RWPE1 (cell line): ENCODE results near the gene HAO2.

Experiments
- CTCF ChIA-PET: fragments of 350-600 bp; sonication (Branson Sonifier 250); formaldehyde crosslinking; extraction: SDS; loops from one replicate; lab custom pipeline; 2021; lab: Yijun Ruan, JAX
- POLR2A ChIA-PET: fragments of 400-600 bp; formaldehyde crosslinking; extraction: SDS; loops from one replicate; lab custom pipeline; 2020; ENCODE audit warnings: antibody characterized with exemption; ENCODE audit not compliant: low non-redundant PET; lab: Yijun Ruan, JAX
- DNase-seq: peaks from one replicate; pipeline ENCODE4 v3.0.0; 2012; ENCODE audit warnings: low spot score
- H3K27ac ChIP-seq: fragments of 450-650 bp; 2 replicates; pipeline ENCODE4 v1.5.1; 2017
- TF ChIP-seq, protein P1 (sequence below): fragments of 450-650 bp; conservative IDR thresholded peaks from 2 replicates; pipeline ENCODE4 v1.5.1; 2017; ENCODE audit warnings: low read depth, mild to moderate bottlenecking

HAO2 gene

DNA sequence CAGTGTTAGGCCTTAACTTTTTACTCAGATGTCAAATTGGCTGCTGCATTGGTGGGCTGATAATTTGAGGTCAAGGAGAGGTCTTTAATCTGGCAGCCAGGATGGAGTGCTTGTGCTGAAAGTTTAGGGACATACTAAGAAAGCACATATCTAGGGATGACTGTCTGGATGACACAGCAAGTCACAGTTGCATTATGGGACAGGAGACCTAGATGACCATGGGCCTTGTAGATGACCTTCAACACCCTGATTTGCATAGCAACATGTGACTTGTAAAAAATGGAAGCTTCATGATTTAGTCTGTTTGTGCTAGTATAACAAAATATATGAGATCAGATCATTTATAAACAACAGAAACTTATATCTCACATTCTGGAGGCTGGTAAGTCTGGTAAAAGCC is 28.4 kb downstream of the HAO2 start:
- no peak for DNase-seq
- no peak overlapping the region for H3K27ac ChIP-seq
- TF ChIP-seq, protein P1, sequence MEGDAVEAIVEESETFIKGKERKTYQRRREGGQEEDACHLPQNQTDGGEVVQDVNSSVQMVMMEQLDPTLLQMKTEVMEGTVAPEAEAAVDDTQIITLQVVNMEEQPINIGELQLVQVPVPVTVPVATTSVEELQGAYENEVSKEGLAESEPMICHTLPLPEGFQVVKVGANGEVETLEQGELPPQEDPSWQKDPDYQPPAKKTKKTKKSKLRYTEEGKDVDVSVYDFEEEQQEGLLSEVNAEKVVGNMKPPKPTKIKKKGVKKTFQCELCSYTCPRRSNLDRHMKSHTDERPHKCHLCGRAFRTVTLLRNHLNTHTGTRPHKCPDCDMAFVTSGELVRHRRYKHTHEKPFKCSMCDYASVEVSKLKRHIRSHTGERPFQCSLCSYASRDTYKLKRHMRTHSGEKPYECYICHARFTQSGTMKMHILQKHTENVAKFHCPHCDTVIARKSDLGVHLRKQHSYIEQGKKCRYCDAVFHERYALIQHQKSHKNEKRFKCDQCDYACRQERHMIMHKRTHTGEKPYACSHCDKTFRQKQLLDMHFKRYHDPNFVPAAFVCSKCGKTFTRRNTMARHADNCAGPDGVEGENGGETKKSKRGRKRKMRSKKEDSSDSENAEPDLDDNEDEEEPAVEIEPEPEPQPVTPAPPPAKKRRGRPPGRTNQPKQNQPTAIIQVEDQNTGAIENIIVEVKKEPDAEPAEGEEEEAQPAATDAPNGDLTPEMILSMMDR = no peak
- ChIA-PET CTCF (no interaction called here), POLR2A (no interaction called here)

DNA sequence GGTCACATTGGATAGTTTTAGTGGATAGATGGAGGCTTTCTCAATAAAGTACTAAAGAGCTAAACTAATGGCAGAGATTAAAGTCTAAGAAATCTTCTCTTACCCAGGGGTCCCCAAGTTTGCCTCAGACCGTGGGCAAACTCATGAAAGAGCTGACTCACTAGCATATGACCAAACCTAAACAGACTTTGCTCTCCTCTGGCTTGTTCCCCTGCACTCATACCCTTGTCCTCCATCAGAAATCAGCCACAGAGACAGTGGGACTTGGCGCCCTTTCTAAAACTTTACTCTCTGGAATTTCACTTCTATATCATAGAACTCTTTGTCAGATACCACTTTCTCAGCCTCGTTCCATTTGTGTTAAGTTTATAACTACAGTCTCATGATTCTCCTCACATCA is 29.4 kb downstream of the HAO2 start:
- CTCF ChIA-PET = no interaction called here
- TF ChIP-seq, protein P1 = no peak
- no peak for DNase-seq
- no peak overlapping the region for H3K27ac ChIP-seq
- POLR2A ChIA-PET = no interaction called here

DNA sequence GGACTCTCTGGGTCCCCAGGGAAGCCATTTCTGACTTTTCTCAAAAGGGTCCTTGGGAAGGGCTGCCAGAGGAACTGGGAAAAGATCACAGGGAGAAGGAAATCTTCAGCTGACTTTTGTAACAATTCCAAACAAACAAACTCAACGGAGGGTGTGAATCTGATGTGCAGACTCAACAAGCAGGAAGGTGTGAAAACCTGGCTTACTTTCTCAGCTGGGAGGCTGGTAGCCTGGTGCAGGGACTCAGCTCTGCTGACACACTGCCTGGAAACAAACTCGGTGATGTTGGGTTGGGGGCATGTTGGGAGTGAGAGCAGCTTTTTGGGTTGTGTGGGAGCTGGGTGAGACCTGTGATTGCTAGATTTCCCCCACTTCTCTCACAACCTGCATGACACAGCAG is 36.2 kb downstream of the HAO2 start:
- H3K27ac ChIP-seq = no peak overlapping the region
- ChIA-PET POLR2A (no interaction called here), CTCF (no interaction called here)
- TF ChIP-seq, protein P1 = no peak
- no peak for DNase-seq

DNA sequence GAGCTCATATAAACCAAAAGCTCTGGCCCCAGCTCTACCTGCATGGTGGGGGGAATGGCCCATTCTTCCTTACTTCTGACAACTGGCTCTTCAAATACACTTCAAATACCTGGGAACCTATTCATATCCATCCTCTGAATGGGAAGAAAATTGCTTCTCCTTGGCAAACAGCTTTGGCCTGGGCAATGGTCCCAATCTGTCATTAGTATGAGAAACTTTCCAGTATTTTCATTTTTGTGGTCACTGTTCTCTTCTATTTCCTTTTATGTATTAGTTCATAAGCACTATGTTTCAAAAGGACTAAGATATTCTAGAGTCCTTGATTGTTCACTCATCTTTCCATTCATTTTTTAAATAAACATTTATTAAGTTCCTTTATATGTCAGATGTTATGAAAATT is 41.1 kb downstream of the HAO2 start:
- TF ChIP-seq, protein P1 = no peak
- DNase-seq = no peak
- H3K27ac ChIP-seq = no peak overlapping the region
- ChIA-PET CTCF (no interaction called here), POLR2A (no interaction called here)

DNA sequence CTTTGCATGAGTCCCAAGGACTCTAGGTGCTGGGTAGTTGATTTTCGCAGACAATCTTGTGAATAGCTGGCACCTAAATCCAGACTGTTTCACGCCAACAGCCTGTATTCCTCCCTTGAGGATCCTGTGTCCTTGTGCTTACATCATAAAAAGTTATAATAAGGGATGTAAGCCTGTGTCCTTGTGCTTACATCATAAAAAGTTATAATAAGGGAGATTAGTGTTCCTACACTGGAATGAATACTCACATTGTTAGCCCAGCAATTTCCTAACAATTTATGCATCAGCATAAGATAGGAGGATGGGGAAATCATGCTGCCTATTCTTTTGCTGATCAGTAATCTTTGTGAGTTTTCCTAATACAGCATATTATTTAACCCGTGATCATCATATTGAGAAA is 42.4 kb downstream of the HAO2 start:
- POLR2A ChIA-PET = no interaction called here
- H3K27ac ChIP-seq = no peak overlapping the region
- TF ChIP-seq, protein P1 = no peak
- CTCF ChIA-PET = no interaction called here
- no peak for DNase-seq

DNA sequence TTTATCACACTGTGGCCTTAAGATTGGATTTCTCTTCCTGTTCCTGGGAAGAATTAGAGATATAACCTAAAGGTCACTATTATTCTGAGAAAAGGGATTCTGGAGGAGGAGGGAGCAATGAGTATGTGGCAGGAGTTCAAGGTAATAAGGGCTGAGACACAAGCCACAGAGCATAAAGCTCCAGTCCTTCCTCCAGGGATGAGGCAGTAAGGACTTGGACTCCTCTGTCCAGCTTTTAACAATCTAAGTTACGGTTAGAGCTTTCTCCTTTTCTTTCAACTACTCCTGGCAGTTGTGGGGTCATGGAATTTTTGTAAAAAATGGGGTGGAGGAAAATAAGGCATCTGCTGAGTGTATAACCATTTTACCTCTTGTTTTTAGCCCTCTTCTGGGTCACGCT is 46.4 kb downstream of the HAO2 start, which contains the start of gene HSD3B2:
HSD3B2 (plus strand) TSS at position 201 of the 400 bp plus-strand sequence. CDS start 270 bp downstream, outside the sequence.
- DNase-seq = no peak
- CTCF ChIA-PET = no interaction called here
- TF ChIP-seq, protein P1 = no peak
- POLR2A ChIA-PET = no interaction called here
- H3K27ac ChIP-seq = no peak within 1 kb of the TSS
